H1 (cell line): ENCODE measurements around the gene CELF4. TPM values are rescaled to one million over a fixed set of nuclear protein-coding genes. Genes with fewer than 3 reads are reported as not detected.

Experiments
- CTCF ChIA-PET: fragments of 300-600 bp; sonication (Branson Sonifier 250); formaldehyde crosslinking; loops from one replicate; lab custom pipeline; 2021; ENCODE audit not compliant: partially characterized antibody; lab: Charles Lee
- POLR2A ChIA-PET: fragments of 300-600 bp; sonication (Branson Sonifier 250); formaldehyde crosslinking; loops from one replicate; lab custom pipeline; 2021; ENCODE audit warnings: inconsistent platforms; ENCODE audit not compliant: partially characterized antibody; lab: Charles Lee
- DNase-seq, 2 experiments: peaks; one replicate each; pipeline versions ENCODE4 v3.0.0 to v3.0.0-alpha.2; 2010 to 2022; ENCODE audit warnings: low spot score in 2 of 2, low read depth in 1 of 2, mixed read lengths in 1 of 2
- FAIRE-seq: peaks from 2 replicates; lab custom pipeline; 2011; peaks lifted over from hg19 to GRCh38; lab: Jason Lieb, UNC
- H2AFZ ChIP-seq: 2 replicates; pipeline ENCODE4 v1.8.1; 2012; ENCODE audit warnings: low read length, inconsistent platforms
- H2AK5ac ChIP-seq: 2 replicates; pipeline ENCODE4 v1.6.1; 2013; ENCODE audit warnings: low read depth, low read length
- H2BK120ac ChIP-seq: replicated peaks from 2 replicates; pipeline ENCODE3; 2013; ENCODE audit warnings: low read depth, low read length, inconsistent platforms
- H2BK12ac ChIP-seq: 2 replicates; pipeline ENCODE4 v1.6.1; 2013; ENCODE audit warnings: low read depth, low read length
- H2BK15ac ChIP-seq: 2 replicates; pipeline ENCODE4 v1.6.1; 2013; ENCODE audit warnings: low read length
- H2BK20ac ChIP-seq: 2 replicates; pipeline ENCODE4 v1.6.1; 2013; ENCODE audit warnings: low read length
- H2BK5ac ChIP-seq: 2 replicates; pipeline ENCODE4 v1.6.1; 2013; ENCODE audit warnings: low read depth, low read length
- H3K14ac ChIP-seq: 2 replicates; pipeline ENCODE4 v1.6.1; 2013; ENCODE audit warnings: inconsistent platforms; ENCODE audit not compliant: insufficient read length
- H3K18ac ChIP-seq: 2 replicates; pipeline ENCODE4 v1.6.1; 2013; ENCODE audit warnings: low read length; ENCODE audit errors: extremely low read depth
- H3K23ac ChIP-seq: 2 replicates; pipeline ENCODE4 v1.6.1; 2013; ENCODE audit warnings: inconsistent platforms; ENCODE audit not compliant: insufficient read length
- H3K23me2 ChIP-seq: 2 replicates; pipeline ENCODE4 v1.6.1; 2013; ENCODE audit warnings: low read depth, low read length
- H3K27ac ChIP-seq: 2 replicates; pipeline ENCODE4 v1.6.1; 2011; ENCODE audit warnings: low read depth, low read length, inconsistent platforms
- H3K27me3 ChIP-seq, 4 experiments: replicated peaks in 1 of 4; 1 replicate in 1 of 4; 2 replicates in 3 of 4; pipeline versions ENCODE4 v1.6.1 to v1.8.1; 2011 to 2013; ENCODE audit warnings: low read length in 3 of 4, mild to moderate bottlenecking in 3 of 4, inconsistent platforms in 2 of 4, mixed read lengths in 2 of 4, moderate library complexity in 1 of 4; ENCODE audit not compliant: control insufficient read depth in 3 of 4, insufficient read depth in 3 of 4; ENCODE audit errors: extremely low read depth in 1 of 4
- H3K36me3 ChIP-seq, 4 experiments: 2 replicates each; pipeline versions ENCODE4 v1.6.1 to v1.8.1; 2011 to 2013; ENCODE audit warnings: mild to moderate bottlenecking in 4 of 4, low read length in 3 of 4, moderate library complexity in 2 of 4, control low read depth in 1 of 4, inconsistent platforms in 1 of 4; ENCODE audit not compliant: insufficient read depth in 4 of 4, control insufficient read depth in 2 of 4
- H3K4ac ChIP-seq: replicated peaks from 2 replicates; pipeline ENCODE3; 2013; ENCODE audit warnings: low read length, low read depth, mixed read lengths, inconsistent platforms; ENCODE audit not compliant: insufficient read length
- H3K4me1 ChIP-seq, 4 experiments: replicated peaks in 1 of 4; 1 replicate in 1 of 4; 2 replicates in 3 of 4; pipeline versions ENCODE4 v1.6.1 to v1.8.1; 2011 to 2013; ENCODE audit warnings: low read length in 3 of 4, inconsistent platforms in 2 of 4, mixed read lengths in 1 of 4; ENCODE audit not compliant: insufficient read depth in 4 of 4, control insufficient read depth in 3 of 4
- H3K4me2 ChIP-seq, 2 experiments: 2 replicates each; pipeline versions ENCODE4 v1.6.1 to v1.8.1; 2011 to 2013; ENCODE audit warnings: low read depth in 2 of 2, low read length in 2 of 2, control low read depth in 1 of 2, inconsistent platforms in 1 of 2, mild to moderate bottlenecking in 1 of 2; ENCODE audit not compliant: insufficient read depth in 1 of 2
- H3K4me3 ChIP-seq, 4 experiments: fragments of 200-600, 300-600 bp in 1 of 4; sonication (generic), shearing (Covaris generic), sonication (Bioruptor Twin) in 1 of 4; 2 replicates each; pipeline versions ENCODE4 v1.5.1 to v1.8.1; 2011 to 2016; ENCODE audit warnings: low read length in 4 of 4, low read depth in 3 of 4, control low read depth in 2 of 4, inconsistent platforms in 2 of 4, mild to moderate bottlenecking in 2 of 4, mixed read lengths in 1 of 4, moderate library complexity in 1 of 4; ENCODE audit not compliant: insufficient read depth in 2 of 4; ENCODE audit errors: extremely low read depth in 1 of 4
- H3K56ac ChIP-seq: replicated peaks from 2 replicates; pipeline ENCODE3; 2013; ENCODE audit warnings: low read depth, mild to moderate bottlenecking, mixed read lengths, low read length, inconsistent platforms; ENCODE audit not compliant: insufficient read length
- H3K79me1 ChIP-seq: 2 replicates; pipeline ENCODE4 v1.6.1; 2013; ENCODE audit warnings: low read depth, low read length, control low read depth
- H3K79me2 ChIP-seq, 2 experiments: 2 replicates each; pipeline versions ENCODE4 v1.6.1 to v1.8.1; 2012 to 2013; ENCODE audit warnings: low read length in 2 of 2, mild to moderate bottlenecking in 2 of 2, inconsistent platforms in 1 of 2; ENCODE audit not compliant: insufficient read depth in 2 of 2, control insufficient read depth in 1 of 2
- H3K9ac ChIP-seq, 4 experiments: replicated peaks in 1 of 4; 1 replicate in 1 of 4; 2 replicates in 3 of 4; pipeline versions ENCODE4 v1.6.1 to v1.8.1; 2011 to 2013; ENCODE audit warnings: low read depth in 3 of 4, low read length in 3 of 4, control low read depth in 2 of 4, mild to moderate bottlenecking in 2 of 4, moderate library complexity in 2 of 4, inconsistent platforms in 1 of 4; ENCODE audit errors: extremely low read depth in 1 of 4
- H3K9me3 ChIP-seq, 2 experiments: 2 replicates each; pipeline versions ENCODE4 v1.6.1 to v1.8.1; 2012 to 2013; ENCODE audit warnings: mild to moderate bottlenecking in 2 of 2, moderate library complexity in 2 of 2, control low read depth in 1 of 2, inconsistent platforms in 1 of 2, low read depth in 1 of 2, low read length in 1 of 2, mixed read lengths in 1 of 2; ENCODE audit not compliant: insufficient read depth in 2 of 2
- H4K20me1 ChIP-seq, 2 experiments: replicated peaks in 1 of 2; 2 replicates each; pipeline versions ENCODE3 to v1.8.1; 2011 to 2013; ENCODE audit warnings: inconsistent platforms in 2 of 2, low read length in 2 of 2, mild to moderate bottlenecking in 1 of 2; ENCODE audit not compliant: insufficient read depth in 2 of 2, control insufficient read depth in 1 of 2
- H4K5ac ChIP-seq: 2 replicates; pipeline ENCODE4 v1.6.1; 2013; ENCODE audit warnings: low read length, low read depth, mixed read lengths, inconsistent platforms; ENCODE audit not compliant: insufficient read length
- H4K8ac ChIP-seq: 2 replicates; pipeline ENCODE4 v1.8.0; 2013; ENCODE audit warnings: mild to moderate bottlenecking, moderate library complexity, low read length, inconsistent platforms; ENCODE audit not compliant: insufficient read depth; ENCODE audit errors: extremely low read depth
- H4K91ac ChIP-seq: replicated peaks from 2 replicates; pipeline ENCODE3; 2013; ENCODE audit warnings: low read length, mixed read lengths, inconsistent platforms; ENCODE audit not compliant: insufficient read length
- BCL11A ChIP-seq, 2 experiments: IDR thresholded peaks; one replicate each; pipeline ENCODE4 v1.6.1; 2011; ENCODE audit warnings: low read depth in 2 of 2, low read length in 2 of 2, mild to moderate bottlenecking in 2 of 2
- CTBP2 ChIP-seq: IDR thresholded peaks from 2 replicates; pipeline ENCODE4 v1.7.0; 2011; ENCODE audit warnings: borderline replicate concordance, mild to moderate bottlenecking, moderate library complexity, mixed read lengths, low read length; ENCODE audit not compliant: insufficient read depth, insufficient read length
- JUND ChIP-seq: IDR thresholded peaks from 2 replicates; pipeline ENCODE4 v1.6.1; 2011; ENCODE audit warnings: mild to moderate bottlenecking, improper control_type of control experiment, low read length
- MAFK ChIP-seq: IDR thresholded peaks from 2 replicates; pipeline ENCODE4 v1.6.1; 2012; ENCODE audit warnings: low read depth, mild to moderate bottlenecking, improper control_type of control experiment, low read length
- RXRA ChIP-seq: IDR thresholded peaks from 2 replicates; pipeline ENCODE4 v1.6.1; 2011; ENCODE audit warnings: low read depth, mild to moderate bottlenecking, low read length, moderate library complexity; ENCODE audit not compliant: insufficient read depth
- SP2 ChIP-seq: IDR thresholded peaks from 2 replicates; pipeline ENCODE4 v1.6.1; 2012; ENCODE audit warnings: mild to moderate bottlenecking, low read length, inconsistent platforms
- SUZ12 ChIP-seq: fragments of 200-600 bp; sonication (generic); IDR thresholded peaks from 2 replicates; pipeline ENCODE4 v1.6.1; 2012; ENCODE audit warnings: mild to moderate bottlenecking, inconsistent platforms, low read length, moderate library complexity, mixed read lengths
- WGBS, 2 experiments: shearing (Covaris generic) in 1 of 2; methylation state at CpG; one replicate each; pipeline versions ENCODE4 v1.1.6 to v1.1.7; 2013 to 2015; ENCODE audit warnings: low lambda C conversion rate in 2 of 2, mixed read lengths in 2 of 2, inconsistent platforms in 1 of 2, low coverage in 1 of 2, missing lambda C conversion rate in 1 of 2; ENCODE audit not compliant: insufficient replicate concordance in 2 of 2, insufficient coverage in 1 of 2, insufficient read length in 1 of 2; ENCODE audit errors: extremely low coverage in 1 of 2, missing lambda C conversion rate in 1 of 2; 5-methylcytosine and 5-hydroxymethylcytosine counted together
- polyA plus RNA-seq, 7 experiments: library from polyadenylated mRNA; depleted of rRNA in 3 of 7; stranded (reverse) in 5 of 7; unstranded in 2 of 7; fragments of >200 nt in 5 of 7; fragments of 200-250 nt in 2 of 7; gene quantifications; 1 replicate in 5 of 7; 2 replicates in 1 of 7; 4 replicates in 1 of 7; pipeline versions ENCODE4 v1.2.1 to v1.2.3, GENCODE V29; 2011 to 2013; ENCODE audit warnings: missing spikeins in 2 of 7, mixed read lengths in 2 of 7
- total RNA-seq: library from RNA; stranded (reverse); fragmentation: NEBNext Ultra II Directional; extraction: Animal tissue kit (Norgen Biotek cat#: 25700); gene quantifications from 2 replicates; pipeline ENCODE4 v1.2.1, GENCODE V29; 2021
- TF ChIP-seq, protein P1 (sequence below), 3 experiments: IDR thresholded peaks; 1 replicate in 2 of 3; 2 replicates in 1 of 3; pipeline versions ENCODE4 v1.5.1 to v1.6.1; 2011; ENCODE audit warnings: low read length in 3 of 3, mild to moderate bottlenecking in 3 of 3, inconsistent platforms in 2 of 3, low read depth in 1 of 3, moderate library complexity in 1 of 3; ENCODE audit not compliant: insufficient read depth in 1 of 3; ENCODE audit errors: control extremely low read depth in 1 of 3

CELF4 gene
- total and polyA plus RNA-seq, 2 of the 8 experiments (the other 6 are each of a cell fraction or from before 2014, with no cell fraction given) = 1.6 to 3.4 TPM

DNA sequence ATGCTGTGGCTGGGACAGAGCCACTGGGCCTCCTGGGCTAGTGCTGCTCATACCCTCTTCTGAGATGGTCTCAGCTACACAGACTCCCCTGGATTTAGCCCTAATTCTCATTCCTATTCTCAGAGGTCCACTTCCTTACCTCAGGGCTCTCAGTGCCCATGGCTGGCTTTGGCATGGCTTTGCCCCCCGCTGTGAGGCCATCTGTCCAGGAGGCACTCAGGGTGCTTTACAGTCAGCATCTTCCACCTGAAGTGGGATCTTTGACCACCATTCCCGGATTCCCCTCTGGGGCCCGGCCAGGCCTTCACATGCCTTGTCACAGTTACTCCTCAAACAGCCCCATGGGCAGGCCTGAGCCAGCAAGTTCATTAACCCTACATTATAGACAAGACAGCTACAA, 161.8 kb downstream of the CELF4 start:
- Histone ChIP-seq H2BK20ac (no peak overlapping the region), H3K27me3 (no peaks in the 10 kb centered on the region; a peak in 2 of 7 replicates), H2BK5ac (0 out of 2 replicates have a peak overlapping the region, but pooled peaks have one; percentile 11), H2AK5ac (no peak overlapping the region), H3K56ac (no peak overlapping the region), H2BK120ac (no peak overlapping the region), H4K8ac (no peak overlapping the region), H3K9me3 (no peaks in the 10 kb centered on the region), H3K79me2 (no peaks in the 10 kb centered on the region), H3K14ac (no peak overlapping the region), H3K18ac (no peak overlapping the region), H3K4me3 (no peak overlapping the region), H3K9ac (no peak overlapping the region), H3K4ac (no peak overlapping the region), H4K91ac (no peak overlapping the region), H3K23me2 (no peaks in the 10 kb centered on the region), H3K23ac (no peak overlapping the region), H3K27ac (no peak overlapping the region), H2BK15ac (no peak overlapping the region), H2AFZ (no peak overlapping the region), H3K79me1 (no peaks in the 10 kb centered on the region), H4K5ac (no peak overlapping the region), H3K4me1 (peaks cover 0 to 11% (median 3%) of the 10 kb centered on the region in 4 experiments; a peak in 3 of 7 replicates), H3K4me2 (no peak overlapping the region), H2BK12ac (peak overlapping the region; percentile 77; the same call in 1 of the 2 replicates), H4K20me1 (no peaks in the 10 kb centered on the region), H3K36me3 (no peaks in the 10 kb centered on the region)
- ChIA-PET CTCF (interaction anchor here (1.4 to 2.4 kb wide), 3 partner anchors 27 to 71 kb away, joined by 3 to 7 read pairs (median 4); no protein-coding TSS in a partner anchor), POLR2A (no interaction called here)
- DNase-seq (no peak), FAIRE-seq (no peak)
- TF ChIP-seq JUND (no peak), MAFK (no peak), SUZ12 (no peak), SP2 (no peak), CTBP2 (no peak), BCL11A (IDR thresholded peaks at IDR 0.05; ENCODE audit: low read depth in 2 of 2, low read length in 2 of 2) (no peak), RXRA (no peak)
- TF ChIP-seq, protein P1, sequence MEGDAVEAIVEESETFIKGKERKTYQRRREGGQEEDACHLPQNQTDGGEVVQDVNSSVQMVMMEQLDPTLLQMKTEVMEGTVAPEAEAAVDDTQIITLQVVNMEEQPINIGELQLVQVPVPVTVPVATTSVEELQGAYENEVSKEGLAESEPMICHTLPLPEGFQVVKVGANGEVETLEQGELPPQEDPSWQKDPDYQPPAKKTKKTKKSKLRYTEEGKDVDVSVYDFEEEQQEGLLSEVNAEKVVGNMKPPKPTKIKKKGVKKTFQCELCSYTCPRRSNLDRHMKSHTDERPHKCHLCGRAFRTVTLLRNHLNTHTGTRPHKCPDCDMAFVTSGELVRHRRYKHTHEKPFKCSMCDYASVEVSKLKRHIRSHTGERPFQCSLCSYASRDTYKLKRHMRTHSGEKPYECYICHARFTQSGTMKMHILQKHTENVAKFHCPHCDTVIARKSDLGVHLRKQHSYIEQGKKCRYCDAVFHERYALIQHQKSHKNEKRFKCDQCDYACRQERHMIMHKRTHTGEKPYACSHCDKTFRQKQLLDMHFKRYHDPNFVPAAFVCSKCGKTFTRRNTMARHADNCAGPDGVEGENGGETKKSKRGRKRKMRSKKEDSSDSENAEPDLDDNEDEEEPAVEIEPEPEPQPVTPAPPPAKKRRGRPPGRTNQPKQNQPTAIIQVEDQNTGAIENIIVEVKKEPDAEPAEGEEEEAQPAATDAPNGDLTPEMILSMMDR (IDR thresholded peaks at IDR 0.05; ENCODE audit: control extremely low read depth in 1 of 3, insufficient read depth in 1 of 3, low read depth in 1 of 3, low read length in 3 of 3) = no peak
- 98% methylated on average over 3 of the region's 3 CpGs; no CpG with 5 or more reads in 1 of the 2 experiments for WGBS, 2 experiments
